Mammary epithelial cell (primary cell): Measurements from ENCODE around the gene AIG1.
"Not testable (repeated sequence)": the region's sequence is repeated elsewhere in the genome, so short reads cannot be mapped to it uniquely, and the experiment has no call there.

Experiments used
- CTCF ChIP-seq, 2 donors: IDR thresholded peaks in 1 of 2; conservative IDR thresholded peaks in 1 of 2; 2 replicates each; pipeline ENCODE4 v1.5.1; 2011 to 2012; ENCODE audit warnings: inconsistent platforms in 2 of 2, low read length in 2 of 2, mild to moderate bottlenecking in 2 of 2, control low read depth in 1 of 2, low read depth in 1 of 2; ENCODE audit not compliant: insufficient read depth in 1 of 2; ENCODE audit errors: extremely low read depth in 1 of 2
- EZH2 ChIP-seq: IDR thresholded peaks from 2 replicates; pipeline ENCODE4 v1.6.1; 2012; ENCODE audit warnings: low read length, inconsistent platforms, borderline replicate concordance

- TF ChIP-seq CTCF (conservative IDR thresholded peaks at IDR 0.05 in 1 of 2, IDR thresholded peaks at IDR 0.05 in 1 of 2; ENCODE audit: extremely low read depth in 1 of 2, insufficient read depth in 1 of 2, low read depth in 1 of 2, low read length in 2 of 2); EZH2: not testable (repeated sequence)
These were observed 284.8 kb downstream of the AIG1 start for GRCh38 chr6:143345477-143345876.
